ENCODE results near the gene XYLT1. TPM values are rescaled to one million over a fixed set of nuclear protein-coding genes. Genes with fewer than 3 reads are reported as not detected.
A peak's percentile ranks its signal among the peaks of the same experiment; 100 is the strongest.

XYLT1 gene
- total RNA-seq, 4 donors from 2014 or later, result 6.6 to 17.2 (median 10.0) TPM

- no peak for TF ChIP-seq CTCF (IDR thresholded peaks at IDR 0.05)
- no peak for TF ChIP-seq POLR2A (IDR thresholded peaks at IDR 0.05)
- no peaks in the 10 kb centered on the region for H3K36me3 ChIP-seq
- H3K4me3 ChIP-seq, result no peak overlapping the region
- H3K4me1 ChIP-seq, result peaks cover 0 to 18% (median 4%) of the 10 kb centered on the region in 3 donors
- WGBS, 2 donors, result 64 to 72% methylated on average over 4 of the region's 4 CpGs
- H3K27ac ChIP-seq, result no peak overlapping the region
- no peaks in the 10 kb centered on the region for H3K9me3 ChIP-seq
- no peaks in the 10 kb centered on the region for H3K27me3 ChIP-seq
- no peak for DNase-seq
- intact Hi-C loops (cut with DNase I), result no loop called here
Measured at GRCh38 chr16:17440131-17440530, 30.6 kb downstream of the XYLT1 start.

- TF ChIP-seq POLR2A (IDR thresholded peaks at IDR 0.05), result no peak
- H3K36me3 ChIP-seq, result no peaks in the 10 kb centered on the region
- H3K27ac ChIP-seq, result no peak overlapping the region
- H3K4me3 ChIP-seq, result no peak overlapping the region
- no peaks in the 10 kb centered on the region for H3K27me3 ChIP-seq
- no peaks in the 10 kb centered on the region for H3K9me3 ChIP-seq
- intact Hi-C loops (cut with DNase I), result no loop called here
- no peak for DNase-seq
- WGBS, 2 donors, result 64 to 67% methylated on average over 3 of the region's 3 CpGs
- peaks cover 0 to 18% (median 4%) of the 10 kb centered on the region in 3 donors for H3K4me1 ChIP-seq
Measured at GRCh38 chr16:17439580-17439979, 31.2 kb downstream of the XYLT1 start.

GRCh38 chr16:17437981-17438380 is 32.8 kb downstream of the XYLT1 start:
- no peak overlapping the region for H3K4me3 ChIP-seq
- no peaks in the 10 kb centered on the region for H3K36me3 ChIP-seq
- intact Hi-C loops (cut with DNase I), result no loop called here
- no peaks in the 10 kb centered on the region for H3K9me3 ChIP-seq
- no peaks in the 10 kb centered on the region for H3K27me3 ChIP-seq
- no peak overlapping the region for H3K27ac ChIP-seq
- H3K4me1 ChIP-seq, result peaks cover 0 to 26% (median 10%) of the 10 kb centered on the region in 3 donors
- WGBS, 2 donors, result 80 to 81% methylated on average over 5 of the region's 5 CpGs
- TF ChIP-seq CTCF (IDR thresholded peaks at IDR 0.05) (no peak), POLR2A (IDR thresholded peaks at IDR 0.05) (no peak)
- no peak for DNase-seq

GRCh38 chr16:17437127-17437720 is 33.5 kb downstream of the XYLT1 start:
- 72 to 74% methylated on average over 13 of the region's 13 CpGs for WGBS, 2 donors
- no peak for DNase-seq

GRCh38 chr16:17435318-17435717 is 35.4 kb downstream of the XYLT1 start:
- no peaks in the 10 kb centered on the region for H3K36me3 ChIP-seq
- intact Hi-C loops (cut with DNase I), result no loop called here
- TF ChIP-seq POLR2A (IDR thresholded peaks at IDR 0.05) (no peak), CTCF (IDR thresholded peaks at IDR 0.05) (no peak)
- DNase-seq, result no peak
- WGBS, 2 donors, result 79 to 91% methylated on average over 5 of the region's 5 CpGs
- H3K27me3 ChIP-seq, result no peaks in the 10 kb centered on the region
- H3K27ac ChIP-seq, result no peak overlapping the region
- H3K9me3 ChIP-seq, result no peaks in the 10 kb centered on the region
- no peak overlapping the region for H3K4me3 ChIP-seq
- H3K4me1 ChIP-seq, result peaks cover 0 to 31% (median 10%) of the 10 kb centered on the region in 3 donors

More at GRCh38 chr16:17437127-17437720, 33.5 kb downstream of the XYLT1 start:
- Histone ChIP-seq H3K9me3 (no peaks in the 10 kb centered on the region), H3K27ac (peak overlapping the region in 1 of 4 donors; percentile 22), H3K27me3 (no peaks in the 10 kb centered on the region), H3K4me3 (no peak overlapping the region), H3K36me3 (no peaks in the 10 kb centered on the region), H3K4me1 (peaks cover 0 to 31% (median 10%) of the 10 kb centered on the region in 3 donors)
- intact Hi-C loops (cut with DNase I), result no loop called here
- TF ChIP-seq CTCF (IDR thresholded peaks at IDR 0.05) (no peak), POLR2A (IDR thresholded peaks at IDR 0.05) (no peak)

Data from esophagus squamous epithelium (tissue), 5 donors.